CD1c-positive myeloid dendritic cell (primary cell): ENCODE measurements around the gene C17orf58.
A peak's percentile ranks its signal among the peaks of the same experiment; 100 is the strongest.

Source experiments
- DNase-seq: peaks from one replicate; pipeline ENCODE4 v3.0.0-alpha.2; 2016; ENCODE audit errors: extremely low spot score

C17orf58 gene

GRCh38 chr17:67959510-67959909 is 36.8 kb downstream of the C17orf58 start:
- DNase-seq, result no peak

DNA sequence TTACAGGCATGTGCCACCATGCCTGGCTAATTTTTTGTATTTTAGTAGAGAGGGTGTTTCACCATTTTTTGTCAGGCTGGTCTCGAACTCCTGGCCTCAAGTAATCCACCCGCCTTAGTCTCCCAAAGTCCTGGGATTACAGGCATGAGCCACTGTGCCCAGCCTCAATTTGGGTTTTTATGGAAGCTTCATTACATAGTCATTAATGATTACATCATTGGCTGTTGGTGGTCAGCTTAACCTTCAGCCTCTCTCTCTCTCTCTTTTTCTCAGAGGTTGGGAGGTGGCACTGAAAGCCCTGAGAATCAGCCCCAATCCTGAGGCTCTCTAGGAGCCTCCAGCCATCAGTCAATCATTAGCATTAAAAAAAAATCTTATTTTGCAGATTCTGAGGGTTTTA is 45.3 kb downstream of the C17orf58 start:
- DNase-seq, result no peak

DNA sequence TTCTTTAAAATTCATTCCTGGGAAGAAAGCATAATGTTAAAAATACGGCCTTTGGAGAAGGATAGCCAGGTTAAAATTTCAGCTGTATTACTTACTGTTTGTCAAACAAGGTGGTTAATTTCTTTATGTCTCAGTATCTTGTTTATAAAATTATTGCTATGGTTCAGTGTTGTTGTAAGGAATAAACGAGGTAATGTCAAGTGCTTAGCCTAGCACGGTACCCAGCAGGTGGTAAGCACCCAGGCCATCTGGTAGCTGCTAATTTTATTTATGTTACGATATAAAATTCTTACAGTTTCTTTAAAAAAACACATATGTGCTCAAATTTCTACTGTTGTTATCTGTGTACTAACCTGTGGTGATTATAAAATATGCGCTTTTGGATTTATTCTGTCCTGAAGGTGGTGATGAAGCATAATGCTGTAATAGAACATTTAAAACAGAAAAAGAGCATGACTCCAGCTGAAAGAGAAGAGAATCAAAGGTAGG is 48.9 kb downstream of the C17orf58 start:
- DNase-seq, result no peak

DNA sequence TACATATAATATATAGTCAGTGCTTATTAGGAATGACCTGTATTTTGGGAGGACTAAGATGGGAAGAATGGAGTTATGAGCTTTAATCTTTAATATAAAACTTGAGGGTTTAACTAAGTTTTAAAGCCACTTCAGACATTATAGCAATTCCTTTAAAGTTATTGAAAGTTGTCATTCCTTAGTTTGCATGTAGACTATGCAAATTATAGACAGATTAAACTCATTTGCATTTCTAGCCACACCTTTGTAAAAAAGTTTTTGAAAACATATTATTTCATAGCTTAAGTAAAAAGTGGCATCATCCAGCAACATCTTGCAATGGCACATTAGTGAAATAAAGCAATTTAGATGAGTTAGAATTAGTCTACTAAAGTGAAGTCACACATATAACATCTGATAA is 49.8 kb downstream of the C17orf58 start:
- no peak for DNase-seq

DNA sequence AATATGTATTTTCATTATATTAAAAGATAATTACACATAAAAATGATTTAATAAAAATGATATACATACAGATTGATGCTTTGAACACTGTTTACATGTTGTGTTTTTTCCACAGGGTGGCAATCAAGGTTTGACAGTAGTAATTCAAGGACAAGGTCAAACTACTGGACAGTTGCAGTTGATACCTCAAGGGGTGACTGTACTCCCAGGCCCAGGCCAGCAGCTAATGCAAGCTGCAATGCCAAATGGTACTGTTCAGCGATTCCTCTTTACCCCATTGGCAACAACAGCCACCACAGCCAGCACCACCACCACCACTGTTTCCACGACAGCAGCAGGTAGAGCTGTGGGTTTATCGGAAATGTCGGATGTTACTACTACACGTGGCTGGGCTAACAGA is 52.2 kb downstream of the C17orf58 start:
- DNase-seq, result no peak

- DNase-seq, result peak; percentile 2
Measured at GRCh38 chr17:67942810-67943209, 53.5 kb downstream of the C17orf58 start.
